Measurements from ENCODE around the gene CELA3B.

DNA sequence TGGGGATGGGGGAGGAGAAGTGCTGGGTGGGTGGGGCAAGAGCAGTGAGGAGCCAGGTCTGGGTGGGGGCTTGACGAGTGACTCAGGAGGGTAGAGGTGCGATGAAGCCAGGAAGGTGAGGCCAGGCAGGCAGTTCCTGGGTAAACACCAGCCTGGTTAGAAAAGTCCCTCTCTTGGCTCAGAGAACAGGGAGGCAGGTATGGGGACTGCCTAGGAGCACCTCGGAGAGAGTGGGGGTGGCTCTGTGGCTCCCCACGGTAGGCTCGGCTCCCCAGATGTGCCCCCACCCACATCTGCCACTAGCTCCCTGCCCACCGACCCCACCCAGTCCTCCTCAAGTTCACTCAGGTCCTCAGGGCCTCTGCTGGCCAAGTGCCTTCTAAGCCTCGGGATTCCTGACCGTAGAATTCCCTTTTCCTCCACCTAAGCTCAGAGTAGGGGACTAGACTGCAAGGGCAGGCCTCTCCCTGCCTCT lies 40.9 kb upstream of the CELA3B start:
- TF ChIP-seq, protein P1, sequence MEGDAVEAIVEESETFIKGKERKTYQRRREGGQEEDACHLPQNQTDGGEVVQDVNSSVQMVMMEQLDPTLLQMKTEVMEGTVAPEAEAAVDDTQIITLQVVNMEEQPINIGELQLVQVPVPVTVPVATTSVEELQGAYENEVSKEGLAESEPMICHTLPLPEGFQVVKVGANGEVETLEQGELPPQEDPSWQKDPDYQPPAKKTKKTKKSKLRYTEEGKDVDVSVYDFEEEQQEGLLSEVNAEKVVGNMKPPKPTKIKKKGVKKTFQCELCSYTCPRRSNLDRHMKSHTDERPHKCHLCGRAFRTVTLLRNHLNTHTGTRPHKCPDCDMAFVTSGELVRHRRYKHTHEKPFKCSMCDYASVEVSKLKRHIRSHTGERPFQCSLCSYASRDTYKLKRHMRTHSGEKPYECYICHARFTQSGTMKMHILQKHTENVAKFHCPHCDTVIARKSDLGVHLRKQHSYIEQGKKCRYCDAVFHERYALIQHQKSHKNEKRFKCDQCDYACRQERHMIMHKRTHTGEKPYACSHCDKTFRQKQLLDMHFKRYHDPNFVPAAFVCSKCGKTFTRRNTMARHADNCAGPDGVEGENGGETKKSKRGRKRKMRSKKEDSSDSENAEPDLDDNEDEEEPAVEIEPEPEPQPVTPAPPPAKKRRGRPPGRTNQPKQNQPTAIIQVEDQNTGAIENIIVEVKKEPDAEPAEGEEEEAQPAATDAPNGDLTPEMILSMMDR (IDR thresholded peaks at IDR 0.05): no peak
- TF ChIP-seq POLR2A (IDR thresholded peaks at IDR 0.05): peak; percentile 23

Data from prostate gland (tissue), 2 donors.